GM19372 (cell line): Measurements from ENCODE around the gene LIMS2.

Experiments used
- ATAC-seq: cut with Tn5 transposase; IDR thresholded peaks from one replicate; pipeline ENCODE4 v1.9.1; 2021; ENCODE audit warnings: mild to moderate bottlenecking, low read depth, moderate library complexity; ENCODE audit not compliant: unreplicated experiment

The LIMS2 gene

GRCh38 chr2:127678531-127678930 lies 3.2 kb upstream of the LIMS2 start:
- ATAC-seq, result no peak

DNA sequence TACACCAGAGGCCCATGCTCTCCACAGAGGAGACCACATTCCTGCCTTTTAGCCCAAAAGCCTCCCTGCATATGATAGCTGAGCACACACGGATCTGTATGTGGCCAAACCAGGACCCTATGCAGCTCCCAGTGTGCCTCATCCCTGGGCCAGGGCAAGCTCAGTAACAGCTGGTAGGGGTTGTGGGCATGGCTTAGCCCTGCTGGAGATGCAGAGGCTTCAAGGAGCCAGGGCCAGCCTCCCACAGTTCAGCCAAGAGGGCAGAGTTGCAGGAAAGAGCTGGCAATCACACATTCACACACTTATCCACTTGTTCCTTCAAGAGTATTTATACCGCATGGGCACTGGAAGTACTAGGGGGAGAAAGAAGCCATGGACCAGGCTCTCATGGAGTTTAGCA lies 1.6 kb upstream of the LIMS2 start:
- no peak for ATAC-seq

- ATAC-seq, result no peak
These were observed 805 bp downstream of the LIMS2 start for GRCh38 chr2:127674241-127675209.

GRCh38 chr2:127673291-127674069 lies 1.9 kb downstream of the LIMS2 start:
- no peak for ATAC-seq

DNA sequence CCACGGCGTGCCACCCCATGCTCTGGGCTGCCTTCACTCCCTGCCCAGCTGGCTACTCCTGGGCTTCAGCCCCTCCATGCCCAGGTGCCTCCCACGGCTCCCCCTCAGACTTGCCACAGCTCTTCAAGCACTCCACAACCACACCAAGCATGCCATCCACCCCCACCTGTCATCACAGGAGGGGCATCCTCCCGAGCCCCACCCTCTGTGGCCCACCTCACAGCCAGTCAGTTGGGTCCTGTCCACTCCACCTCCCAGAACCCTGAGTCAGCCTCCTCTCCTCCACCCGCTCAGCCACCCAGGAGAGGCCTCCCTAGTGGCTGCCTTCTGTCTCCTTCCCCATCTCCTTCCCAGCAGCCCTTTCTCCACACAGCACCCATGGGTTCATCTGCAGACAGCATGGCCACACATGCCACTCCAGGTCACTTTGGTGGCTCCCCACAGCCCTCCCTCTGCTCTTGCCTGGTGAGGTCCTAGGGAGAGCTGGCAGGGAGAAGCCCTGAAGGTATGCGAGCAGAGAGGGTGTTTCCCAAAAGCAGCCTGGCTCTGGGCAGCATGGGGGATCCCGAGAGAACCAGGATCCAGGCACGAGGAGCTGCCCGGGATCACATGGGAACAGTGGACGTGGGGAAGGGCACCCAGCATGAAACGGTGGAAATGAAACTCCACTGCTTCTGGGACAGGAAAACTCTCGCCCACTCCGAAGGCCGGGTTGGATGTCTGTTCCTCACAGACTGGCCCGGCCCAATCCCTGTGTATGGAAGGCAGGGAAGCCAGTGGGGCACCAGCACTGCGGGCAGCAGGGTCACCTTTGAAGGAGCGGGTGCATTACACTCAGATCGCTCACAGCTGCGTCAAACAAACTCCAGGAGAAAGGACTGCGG lies 2.7 kb downstream of the LIMS2 start:
- no peak for ATAC-seq

- ATAC-seq, result no peak
These were observed 3.6 kb downstream of the LIMS2 start for GRCh38 chr2:127671557-127672302.

GRCh38 chr2:127670957-127671290 lies 4.4 kb downstream of the LIMS2 start:
- ATAC-seq, result no peak

DNA sequence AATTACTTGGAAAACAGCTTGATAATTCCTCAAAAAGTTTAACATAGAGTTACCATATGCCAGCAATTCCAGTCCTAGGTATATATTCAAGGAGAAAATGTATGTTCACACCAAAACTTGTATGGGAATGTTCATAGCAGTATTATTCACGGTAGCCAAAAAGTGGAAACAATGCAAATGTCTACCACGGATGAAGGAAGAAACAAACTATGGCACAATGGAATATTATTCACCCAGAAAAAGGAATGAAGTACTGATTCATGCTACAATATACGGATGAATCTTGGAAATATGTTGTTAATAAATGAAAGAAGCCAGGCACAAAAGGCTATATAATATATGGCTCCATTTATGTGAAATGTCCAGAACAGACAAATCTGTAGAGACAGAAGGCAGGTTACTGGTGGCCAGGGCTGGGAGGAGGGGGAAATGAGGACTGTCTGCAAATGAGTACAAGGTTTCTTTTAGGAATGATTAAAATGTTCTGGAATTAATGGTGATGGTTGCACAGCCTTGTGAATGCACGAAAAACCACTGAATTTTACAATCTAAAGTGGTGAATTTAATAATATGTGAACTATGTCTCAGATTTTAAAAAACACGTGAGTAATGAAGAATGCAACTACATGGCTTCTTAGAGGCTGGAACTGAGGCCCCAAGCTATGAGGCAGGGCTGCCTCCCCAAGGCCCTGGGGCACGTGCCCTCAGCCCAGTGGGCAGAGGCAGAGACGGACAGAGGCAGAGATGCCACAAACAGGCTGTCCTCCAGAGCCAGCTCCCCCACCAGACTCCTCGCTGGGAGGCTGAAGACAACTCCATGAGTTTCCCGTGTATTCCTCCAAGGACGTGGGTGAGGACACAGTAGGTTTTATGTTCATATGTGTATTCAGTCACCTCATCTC lies 5.0 kb downstream of the LIMS2 start:
- ATAC-seq, result no peak

- ATAC-seq, result no peak
These were observed 6.3 kb downstream of the LIMS2 start for GRCh38 chr2:127669056-127669455.

- no peak for ATAC-seq
These were observed 9.9 kb downstream of the LIMS2 start for GRCh38 chr2:127665267-127665893.

DNA sequence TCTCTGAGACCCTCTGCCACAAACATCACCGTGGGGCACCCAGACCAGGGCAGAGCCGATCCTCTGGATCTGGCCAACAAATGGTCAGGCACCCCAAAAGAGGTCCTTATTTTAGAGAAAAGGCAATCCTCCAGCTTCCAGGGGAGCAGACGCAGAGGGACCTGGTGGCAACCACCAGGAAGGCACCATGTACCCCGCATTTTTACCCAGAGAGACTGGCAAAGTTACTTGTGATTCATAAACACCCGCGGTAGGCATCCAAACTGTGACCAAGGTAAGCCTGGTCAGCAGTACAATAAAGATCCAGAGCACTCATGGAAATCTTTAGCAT lies 10.5 kb downstream of the LIMS2 start:
- ATAC-seq, result no peak

- ATAC-seq, result no peak
These were observed 11.1 kb downstream of the LIMS2 start for GRCh38 chr2:127664065-127664894.

- no peak for ATAC-seq
These were observed 11.7 kb downstream of the LIMS2 start for GRCh38 chr2:127663566-127664064.

GRCh38 chr2:127662937-127663565 lies 12.3 kb downstream of the LIMS2 start:
- ATAC-seq, result no peak

GRCh38 chr2:127661949-127662510 lies 13.3 kb downstream of the LIMS2 start:
- no peak for ATAC-seq

- no peak for ATAC-seq
These were observed 14.2 kb downstream of the LIMS2 start for GRCh38 chr2:127661072-127661649.

- ATAC-seq, result no peak
These were observed 15.1 kb downstream of the LIMS2 start for GRCh38 chr2:127660291-127660578.
